Cardiac muscle cell (in vitro differentiated cells and primary cell): ENCODE data around the gene CEP120. TPM values are rescaled to one million over a fixed set of nuclear protein-coding genes. Genes with fewer than 3 reads are reported as not detected.

Source experiments
- DNase-seq, 2 donors: peaks; one replicate each; pipeline versions ENCODE4 v3.0.0 to v3.0.0-alpha.2; 2010 to 2017; ENCODE audit warnings: low read depth in 1 of 2, low spot score in 1 of 2
- H3K27ac ChIP-seq: fragments of 200-600 bp; sonication (generic); 2 replicates; pipeline ENCODE4 v1.5.1; 2016
- H3K27me3 ChIP-seq: fragments of 200-600 bp; sonication (generic); 2 replicates; pipeline ENCODE4 v1.6.0; 2016; ENCODE audit warnings: control low read depth
- H3K36me3 ChIP-seq: fragments of 200-600 bp; sonication (generic); 2 replicates; pipeline ENCODE4 v1.5.1; 2016; ENCODE audit warnings: control low read depth
- H3K4me1 ChIP-seq: fragments of 200-600 bp; sonication (generic); 2 replicates; pipeline ENCODE4 v1.8.1; 2017; ENCODE audit warnings: low read depth, mild to moderate bottlenecking, mixed run types
- H3K4me3 ChIP-seq: fragments of 200-600 bp; sonication (generic); 2 replicates; pipeline ENCODE4 v1.5.1; 2016; ENCODE audit warnings: mild to moderate bottlenecking
- H3K9me3 ChIP-seq: fragments of 200-600 bp; sonication (generic); 2 replicates; pipeline ENCODE4 v1.5.1; 2017; ENCODE audit warnings: low read depth, mild to moderate bottlenecking, control low read depth
- CTCF ChIP-seq: IDR thresholded peaks from 2 replicates; pipeline ENCODE4 v1.5.1; 2012; ENCODE audit warnings: low read depth, mild to moderate bottlenecking, low read length
- polyA plus RNA-seq: library from polyadenylated mRNA; unstranded; fragments of >200 nt; fragmentation: Nextera tagmentation; extraction: Ambion mirVana; gene quantifications from 2 replicates; pipeline ENCODE4 v1.2.1, GENCODE V29; 2016
- total RNA-seq: library from RNA; depleted of rRNA; stranded (reverse); fragments of >200 nt; gene quantifications from 2 replicates; pipeline ENCODE4 v1.2.3, GENCODE V29; 2016

The CEP120 gene
- total and polyA plus RNA-seq, 2 experiments from 2014 or later = 6.5 to 16.3 TPM

DNA sequence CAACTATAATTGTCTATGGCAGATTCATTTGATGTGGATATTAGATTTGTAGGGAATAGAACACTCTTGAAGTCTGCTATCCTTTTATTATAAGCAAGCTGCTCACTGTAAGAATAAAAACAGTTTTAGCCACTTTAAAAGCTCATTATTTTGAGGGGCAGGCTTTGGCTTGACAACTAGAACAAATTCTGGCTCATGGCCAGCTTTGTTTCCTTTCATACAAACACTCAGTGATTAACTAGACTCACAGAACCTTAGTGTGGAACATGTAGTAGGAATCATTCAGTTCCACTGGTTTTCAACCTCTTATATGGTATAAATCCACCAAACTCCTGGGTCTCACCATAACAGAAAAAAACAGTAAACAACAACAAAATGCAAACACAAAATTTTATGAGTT, 27.4 kb upstream of the CEP120 start:
- Histone ChIP-seq H3K27me3 (no peaks in the 10 kb centered on the region), H3K27ac (no peak overlapping the region), H3K9me3 (no peaks in the 10 kb centered on the region), H3K4me3 (no peak overlapping the region), H3K4me1 (peaks cover 25% of the 10 kb centered on the region), H3K36me3 (no peaks in the 10 kb centered on the region)
- peak; percentile 65 to 68 for DNase-seq
- TF ChIP-seq CTCF = no peak

- no peak for DNase-seq
- H3K27ac ChIP-seq = no peak overlapping the region
- H3K4me3 ChIP-seq = no peak overlapping the region
- no peaks in the 10 kb centered on the region for H3K9me3 ChIP-seq
- H3K4me1 ChIP-seq = peaks cover 20% of the 10 kb centered on the region
- no peaks in the 10 kb centered on the region for H3K27me3 ChIP-seq
- no peaks in the 10 kb centered on the region for H3K36me3 ChIP-seq
- TF ChIP-seq CTCF = no peak
Measured at GRCh38 chr5:123450114-123450513, 26.9 kb upstream of the CEP120 start.

- H3K4me3 ChIP-seq = no peak overlapping the region
- no peaks in the 10 kb centered on the region for H3K27me3 ChIP-seq
- H3K36me3 ChIP-seq = no peaks in the 10 kb centered on the region
- H3K4me1 ChIP-seq = peaks cover 14% of the 10 kb centered on the region
- H3K9me3 ChIP-seq = no peaks in the 10 kb centered on the region
- no peak for DNase-seq
- no peak for TF ChIP-seq CTCF
- H3K27ac ChIP-seq = no peak overlapping the region
Measured at GRCh38 chr5:123449424-123449974, 26.3 kb upstream of the CEP120 start.

DNA sequence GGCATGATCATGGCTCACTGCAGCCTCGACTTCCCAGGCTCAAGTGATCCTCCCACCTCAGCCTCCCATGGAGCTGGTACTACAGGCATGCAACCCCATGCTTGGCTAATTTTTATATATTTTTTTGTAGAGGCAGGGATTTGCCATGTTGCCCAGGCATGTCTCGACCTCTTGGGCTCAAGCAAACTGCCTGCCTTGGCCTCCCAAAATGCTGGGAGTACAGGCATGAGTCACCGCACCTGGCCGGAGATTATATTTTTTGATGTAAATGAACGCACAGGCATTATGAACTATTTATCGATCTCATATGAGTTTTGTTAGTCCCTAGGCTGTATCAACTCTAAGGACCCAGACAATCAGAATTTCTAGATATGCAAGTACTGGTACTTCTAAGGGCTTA, 25.5 kb upstream of the CEP120 start:
- Histone ChIP-seq H3K36me3 (no peaks in the 10 kb centered on the region), H3K4me1 (peaks cover 9% of the 10 kb centered on the region), H3K4me3 (no peak overlapping the region), H3K9me3 (no peaks in the 10 kb centered on the region), H3K27me3 (no peaks in the 10 kb centered on the region), H3K27ac (no peak overlapping the region)
- DNase-seq = no peak
- TF ChIP-seq CTCF = no peak

- H3K27ac ChIP-seq = no peak overlapping the region
- H3K9me3 ChIP-seq = no peaks in the 10 kb centered on the region
- no peak for DNase-seq
- H3K4me3 ChIP-seq = no peak overlapping the region
- peaks cover 9% of the 10 kb centered on the region for H3K4me1 ChIP-seq
- H3K36me3 ChIP-seq = no peaks in the 10 kb centered on the region
- H3K27me3 ChIP-seq = no peaks in the 10 kb centered on the region
- TF ChIP-seq CTCF = no peak
Measured at GRCh38 chr5:123448017-123448617, 24.9 kb upstream of the CEP120 start.
